HepG2 (cell line): ENCODE data around the gene RAB2B. TPM values are rescaled to one million over a fixed set of nuclear protein-coding genes. Genes with fewer than 3 reads are reported as not detected.
A peak's percentile ranks its signal among the peaks of the same experiment; 100 is the strongest.

Experiments used
- ATAD3A ChIP-seq: sonication (generic); formaldehyde crosslinking; IDR thresholded peaks from 2 replicates; pipeline ENCODE4 v1.4.0; 2020; ENCODE audit warnings: missing genetic modification reagents
- CENPT ChIP-seq: sonication (generic); formaldehyde crosslinking; IDR thresholded peaks from 2 replicates; pipeline ENCODE4 v1.8.0; 2022; ENCODE audit warnings: low read depth, mild to moderate bottlenecking, moderate library complexity, missing genetic modification reagents
- EEA1 ChIP-seq: sonication (generic); formaldehyde crosslinking; IDR thresholded peaks from 2 replicates; pipeline ENCODE4 v1.5.1; 2020; ENCODE audit warnings: mild to moderate bottlenecking, missing genetic modification reagents, borderline replicate concordance
- HOXA7 ChIP-seq: sonication (generic); formaldehyde crosslinking; IDR thresholded peaks from 2 replicates; pipeline ENCODE4 v1.8.1; 2022; ENCODE audit warnings: mild to moderate bottlenecking, missing genetic modification reagents, moderate library complexity
- NBN ChIP-seq: fragments of 450-650 bp; conservative IDR thresholded peaks from 2 replicates; pipeline ENCODE4 v1.6.1; 2017
- NFKB2 ChIP-seq: sonication (generic); formaldehyde crosslinking; IDR thresholded peaks from 2 replicates; pipeline ENCODE4 v1.4.0; 2020; ENCODE audit warnings: missing genetic modification reagents, borderline replicate concordance
- NR2F1 ChIP-seq, 2 experiments: fragments of 450-650 bp in 1 of 2; formaldehyde crosslinking in 1 of 2; IDR thresholded peaks; 2 replicates each; pipeline versions ENCODE4 v1.5.0 to v1.6.1; 2016 to 2020; ENCODE audit warnings: mild to moderate bottlenecking in 1 of 2, missing compliant biosample characterization in 1 of 2, missing genetic modification reagents in 1 of 2, moderate library complexity in 1 of 2
- ZNF235 ChIP-seq: sonication (generic); formaldehyde crosslinking; IDR thresholded peaks from 2 replicates; pipeline ENCODE4 v1.8.1; 2023; ENCODE audit warnings: mild to moderate bottlenecking, missing genetic modification reagents, borderline replicate concordance
- ZNF263 ChIP-seq: sonication (generic); formaldehyde crosslinking; IDR thresholded peaks from 2 replicates; pipeline ENCODE4 v1.4.0; 2020; ENCODE audit warnings: missing genetic modification reagents
- ZNF7 ChIP-seq: IDR thresholded peaks from 2 replicates; pipeline ENCODE4 v1.6.1; 2016; ENCODE audit warnings: missing biosample characterization, missing genetic modification reagents
- ZNF841 ChIP-seq: sonication (generic); formaldehyde crosslinking; IDR thresholded peaks from 2 replicates; pipeline ENCODE4 v1.8.1; 2023; ENCODE audit warnings: missing genetic modification reagents, borderline replicate concordance
- polyA plus RNA-seq, 8 experiments: library from polyadenylated mRNA; depleted of rRNA in 3 of 8; stranded (reverse) in 7 of 8; unstranded in 1 of 8; fragments of >200 nt; fragmentation: Illumina TruSeq in 4 of 8; extraction: Trizol in 4 of 8; gene quantifications; 2 replicates each; pipeline versions ENCODE4 v1.2.1 to v1.2.3, GENCODE V29; 2011 to 2016; ENCODE audit warnings: low read depth in 4 of 8, missing spikeins in 1 of 8, mixed read lengths in 1 of 8; ENCODE audit not compliant: insufficient read depth in 1 of 8
- total RNA-seq, 5 experiments: library from RNA; depleted of rRNA; stranded (reverse); fragments of >200 nt; fragmentation: Illumina TruSeq; extraction: Trizol; gene quantifications; 2 replicates each; pipeline ENCODE4 v1.2.3, GENCODE V29; 2016; ENCODE audit warnings: low read depth in 1 of 5
- TF ChIP-seq, protein P1 (sequence below): sonication (generic); formaldehyde crosslinking; IDR thresholded peaks from one replicate; pipeline ENCODE4 v1.5.1; 2020; ENCODE audit warnings: mild to moderate bottlenecking, missing genetic modification reagents; ENCODE audit errors: not compliant biosample characterization
- TF ChIP-seq, protein P2 (sequence below), 2 experiments: sonication (generic) in 1 of 2; formaldehyde crosslinking in 1 of 2; IDR thresholded peaks; 2 replicates each; pipeline versions ENCODE4 v1.4.0 to v1.6.1; 2016 to 2020; ENCODE audit warnings: borderline replicate concordance in 1 of 2, low read depth in 1 of 2, mild to moderate bottlenecking in 1 of 2, missing genetic modification reagents in 1 of 2

Gene RAB2B
- total and polyA plus RNA-seq, 2 of the 13 experiments (the other 11 are each of a cell fraction or from before 2014, with no cell fraction given) = 36.0 to 60.6 TPM

DNA sequence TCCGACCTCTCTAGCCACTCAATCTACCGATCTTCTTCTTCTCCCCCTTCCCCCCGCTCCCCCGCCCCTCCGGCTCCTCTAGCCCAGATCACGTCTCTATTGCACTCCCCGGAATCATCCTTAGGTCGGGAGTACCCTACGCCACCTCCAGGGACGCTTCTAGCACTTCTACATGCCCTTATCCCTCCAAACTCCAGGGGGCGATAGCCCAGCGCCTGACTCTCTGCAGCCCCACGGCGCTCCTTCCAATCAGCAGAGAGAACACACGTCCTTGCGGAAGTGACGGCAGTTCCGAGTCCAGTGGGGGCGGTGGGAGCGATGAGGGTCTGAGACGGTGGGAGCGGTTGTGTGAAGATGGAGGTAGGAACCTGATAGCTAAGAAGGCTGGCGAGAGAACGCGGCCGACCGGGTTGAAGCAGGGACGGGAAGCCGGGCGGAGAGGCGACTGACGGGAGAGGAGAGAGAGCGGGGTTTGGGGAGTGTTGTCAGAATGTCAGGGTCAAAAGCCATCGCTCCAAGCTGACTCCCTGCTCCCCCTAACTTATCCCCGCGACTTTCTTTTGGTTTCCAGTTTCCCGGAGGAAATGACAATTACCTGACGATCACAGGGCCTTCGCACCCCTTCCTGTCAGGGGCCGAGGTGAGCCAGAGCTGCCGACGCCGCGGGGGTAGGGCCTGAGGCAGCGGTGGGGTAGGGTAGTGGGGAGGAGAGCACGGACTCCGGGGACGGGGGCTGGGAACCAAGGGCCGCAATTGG, at the start of gene RAB2B, which contains the start of gene TOX4 (continued):
- TF ChIP-seq, protein P1, sequence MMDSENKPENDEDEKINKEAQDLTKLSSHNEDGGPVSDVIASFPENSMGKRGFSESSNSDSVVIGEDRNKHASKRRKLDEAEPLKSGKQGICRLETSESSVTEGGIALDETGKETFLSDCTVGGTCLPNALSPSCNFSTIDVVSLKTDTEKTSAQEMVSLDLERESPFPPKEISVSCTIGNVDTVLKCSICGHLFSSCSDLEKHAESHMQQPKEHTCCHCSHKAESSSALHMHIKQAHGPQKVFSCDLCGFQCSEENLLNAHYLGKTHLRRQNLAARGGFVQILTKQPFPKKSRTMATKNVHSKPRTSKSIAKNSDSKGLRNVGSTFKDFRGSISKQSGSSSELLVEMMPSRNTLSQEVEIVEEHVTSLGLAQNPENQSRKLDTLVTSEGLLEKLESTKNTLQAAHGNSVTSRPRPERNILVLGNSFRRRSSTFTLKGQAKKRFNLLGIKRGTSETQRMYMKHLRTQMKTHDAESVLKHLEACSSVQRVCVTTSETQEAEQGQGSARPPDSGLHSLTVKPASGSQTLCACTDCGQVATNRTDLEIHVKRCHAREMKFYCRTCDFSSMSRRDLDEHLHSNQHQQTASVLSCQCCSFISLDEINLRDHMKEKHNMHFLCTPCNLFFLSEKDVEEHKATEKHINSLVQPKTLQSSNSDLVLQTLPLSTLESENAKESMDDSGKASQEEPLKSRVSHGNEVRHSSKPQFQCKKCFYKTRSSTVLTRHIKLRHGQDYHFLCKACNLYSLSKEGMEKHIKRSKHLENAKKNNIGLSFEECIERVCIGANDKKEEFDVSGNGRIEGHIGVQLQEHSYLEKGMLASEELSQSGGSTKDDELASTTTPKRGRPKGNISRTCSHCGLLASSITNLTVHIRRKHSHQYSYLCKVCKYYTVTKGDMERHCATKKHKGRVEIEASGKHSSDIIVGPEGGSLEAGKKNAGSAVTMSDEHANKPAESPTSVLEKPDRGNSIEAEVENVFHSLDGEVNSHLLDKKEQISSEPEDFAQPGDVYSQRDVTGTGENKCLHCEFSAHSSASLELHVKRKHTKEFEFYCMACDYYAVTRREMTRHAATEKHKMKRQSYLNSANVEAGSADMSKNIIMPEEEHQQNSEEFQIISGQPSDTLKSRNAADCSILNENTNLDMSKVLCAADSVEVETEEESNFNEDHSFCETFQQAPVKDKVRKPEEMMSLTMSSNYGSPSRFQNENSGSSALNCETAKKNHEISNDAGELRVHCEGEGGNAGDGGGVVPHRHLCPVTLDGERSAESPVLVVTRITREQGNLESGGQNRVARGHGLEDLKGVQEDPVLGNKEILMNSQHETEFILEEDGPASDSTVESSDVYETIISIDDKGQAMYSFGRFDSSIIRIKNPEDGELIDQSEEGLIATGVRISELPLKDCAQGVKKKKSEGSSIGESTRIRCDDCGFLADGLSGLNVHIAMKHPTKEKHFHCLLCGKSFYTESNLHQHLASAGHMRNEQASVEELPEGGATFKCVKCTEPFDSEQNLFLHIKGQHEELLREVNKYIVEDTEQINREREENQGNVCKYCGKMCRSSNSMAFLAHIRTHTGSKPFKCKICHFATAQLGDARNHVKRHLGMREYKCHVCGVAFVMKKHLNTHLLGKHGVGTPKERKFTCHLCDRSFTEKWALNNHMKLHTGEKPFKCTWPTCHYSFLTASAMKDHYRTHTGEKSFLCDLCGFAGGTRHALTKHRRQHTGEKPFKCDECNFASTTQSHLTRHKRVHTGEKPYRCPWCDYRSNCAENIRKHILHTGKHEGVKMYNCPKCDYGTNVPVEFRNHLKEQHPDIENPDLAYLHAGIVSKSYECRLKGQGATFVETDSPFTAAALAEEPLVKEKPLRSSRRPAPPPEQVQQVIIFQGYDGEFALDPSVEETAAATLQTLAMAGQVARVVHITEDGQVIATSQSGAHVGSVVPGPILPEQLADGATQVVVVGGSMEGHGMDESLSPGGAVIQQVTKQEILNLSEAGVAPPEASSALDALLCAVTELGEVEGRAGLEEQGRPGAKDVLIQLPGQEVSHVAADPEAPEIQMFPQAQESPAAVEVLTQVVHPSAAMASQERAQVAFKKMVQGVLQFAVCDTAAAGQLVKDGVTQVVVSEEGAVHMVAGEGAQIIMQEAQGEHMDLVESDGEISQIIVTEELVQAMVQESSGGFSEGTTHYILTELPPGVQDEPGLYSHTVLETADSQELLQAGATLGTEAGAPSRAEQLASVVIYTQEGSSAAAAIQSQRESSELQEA (CRISPR knock-in tag) = peak; percentile 77
- TF ChIP-seq ZNF841 (CRISPR knock-in tag) = peak; percentile 40; the same call in 1 of the 2 replicates
- TF ChIP-seq NBN = no peak
- peak; percentile 66; the same call in 1 of the 2 replicates for TF ChIP-seq ZNF263 (CRISPR knock-in tag)
- no peak for TF ChIP-seq EEA1 (CRISPR knock-in tag)
- no peak for TF ChIP-seq ZNF7
- TF ChIP-seq NR2F1 (CRISPR knock-in tag; IDR thresholded peaks at IDR 0.05) = no peak
- TF ChIP-seq NFKB2 (CRISPR knock-in tag) = peak; percentile 97
- TF ChIP-seq ZNF235 (CRISPR knock-in tag) = peak; percentile 61; the same call in 1 of the 2 replicates
- no peak for TF ChIP-seq HOXA7
- TF ChIP-seq, protein P2, sequence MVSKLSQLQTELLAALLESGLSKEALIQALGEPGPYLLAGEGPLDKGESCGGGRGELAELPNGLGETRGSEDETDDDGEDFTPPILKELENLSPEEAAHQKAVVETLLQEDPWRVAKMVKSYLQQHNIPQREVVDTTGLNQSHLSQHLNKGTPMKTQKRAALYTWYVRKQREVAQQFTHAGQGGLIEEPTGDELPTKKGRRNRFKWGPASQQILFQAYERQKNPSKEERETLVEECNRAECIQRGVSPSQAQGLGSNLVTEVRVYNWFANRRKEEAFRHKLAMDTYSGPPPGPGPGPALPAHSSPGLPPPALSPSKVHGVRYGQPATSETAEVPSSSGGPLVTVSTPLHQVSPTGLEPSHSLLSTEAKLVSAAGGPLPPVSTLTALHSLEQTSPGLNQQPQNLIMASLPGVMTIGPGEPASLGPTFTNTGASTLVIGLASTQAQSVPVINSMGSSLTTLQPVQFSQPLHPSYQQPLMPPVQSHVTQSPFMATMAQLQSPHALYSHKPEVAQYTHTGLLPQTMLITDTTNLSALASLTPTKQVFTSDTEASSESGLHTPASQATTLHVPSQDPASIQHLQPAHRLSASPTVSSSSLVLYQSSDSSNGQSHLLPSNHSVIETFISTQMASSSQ (IDR thresholded peaks at IDR 0.05; ENCODE audit: low read depth) = peak; percentile 63; the same call in 1 of the 2 replicates
- TF ChIP-seq, protein P2 (CRISPR knock-in tag; IDR thresholded peaks at IDR 0.05; ENCODE audit: borderline replicate concordance) = peak; percentile 77; the same call in 1 of the 2 replicates
- no peak for TF ChIP-seq ATAD3A (CRISPR knock-in tag)
- TF ChIP-seq CENPT (CRISPR knock-in tag) = peak; percentile 50; the same call in 1 of the 2 replicates
